Transverse colon (tissue), 4 donors: ENCODE data around the gene CDKAL1.

Experiments
- CTCF ChIP-seq, 5 experiments: fragments of 200-600 bp in 3 of 5; fragments of 450-650 bp in 2 of 5; sonication (generic) in 3 of 5; IDR thresholded peaks; 1 replicate in 2 of 5; 2 replicates in 3 of 5; pipeline ENCODE4 v1.5.1; 2016 to 2017; ENCODE audit warnings: antibody characterized with exemption in 5 of 5, inconsistent platforms in 3 of 5, mild to moderate bottlenecking in 2 of 5, moderate library complexity in 1 of 5
- EP300 ChIP-seq: sonication (generic); formaldehyde crosslinking; IDR thresholded peaks from one replicate; pipeline ENCODE4 v1.6.1; 2017; ENCODE audit warnings: antibody characterized with exemption, low read depth
- POLR2A ChIP-seq: fragments of 450-650 bp; IDR thresholded peaks from one replicate; pipeline ENCODE4 v1.6.1; 2016; ENCODE audit warnings: antibody characterized with exemption, mild to moderate bottlenecking, moderate library complexity
- POLR2AphosphoS5 ChIP-seq, 3 donors: sonication (generic); formaldehyde crosslinking; IDR thresholded peaks; one replicate each; pipeline ENCODE4 v1.6.1; 2016; ENCODE audit warnings: antibody characterized with exemption in 3 of 3

- TF ChIP-seq POLR2A (no peak), CTCF (IDR thresholded peaks at IDR 0.05) (no peak), POLR2AphosphoS5 (IDR thresholded peaks at IDR 0.05) (no peak), EP300 (no peak)
Measured at GRCh38 chr6:20949138-20949537, 414.9 kb downstream of the CDKAL1 start.
